M059J (cell line): ENCODE results near the gene COA7. TPM values are rescaled to one million over a fixed set of nuclear protein-coding genes. Genes with fewer than 3 reads are reported as not detected.
A peak's percentile ranks its signal among the peaks of the same experiment; 100 is the strongest.
"Not testable (repeated sequence)": the region's sequence is repeated elsewhere in the genome, so short reads cannot be mapped to it uniquely, and the experiment has no call there.

Experiments
- DNase-seq: peaks from one replicate; pipeline ENCODE4 v3.0.0-alpha.2; 2012; ENCODE audit warnings: low read depth
- total RNA-seq: library from RNA; depleted of rRNA; stranded (reverse); fragments of >200 nt; shearing (Covaris generic); gene quantifications from 2 replicates; pipeline ENCODE4 v1.2.3, GENCODE V29; 2014

Gene COA7
- total RNA-seq, 1 experiment from 2014 or later = 10.1 TPM

DNA sequence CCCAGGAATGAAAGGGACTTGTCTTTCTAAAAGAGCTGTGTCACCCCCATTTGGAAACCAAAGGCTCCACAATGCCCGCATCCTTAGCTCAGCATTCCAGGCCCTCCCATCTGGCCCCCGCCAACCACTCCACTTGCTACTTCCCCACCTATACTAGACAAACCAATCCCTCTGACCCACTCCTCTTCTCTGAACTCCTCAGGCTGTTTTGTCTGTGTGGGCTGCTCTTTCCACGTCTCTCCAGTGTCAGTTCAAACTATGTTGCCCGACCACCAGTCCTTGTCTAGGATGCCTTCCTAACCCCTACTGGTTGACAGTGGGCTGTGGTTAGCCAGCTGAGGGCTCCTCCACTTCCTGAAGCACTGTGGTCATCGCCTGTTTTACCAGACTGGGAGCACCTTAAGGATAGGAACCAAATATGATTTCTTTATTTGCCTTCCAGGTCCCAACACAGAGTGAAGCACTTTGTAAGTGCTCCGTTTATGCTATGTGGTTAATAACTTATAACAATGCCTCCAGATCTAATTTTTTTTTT, 8.1 kb upstream of the COA7 start:
- no peak for DNase-seq

DNA sequence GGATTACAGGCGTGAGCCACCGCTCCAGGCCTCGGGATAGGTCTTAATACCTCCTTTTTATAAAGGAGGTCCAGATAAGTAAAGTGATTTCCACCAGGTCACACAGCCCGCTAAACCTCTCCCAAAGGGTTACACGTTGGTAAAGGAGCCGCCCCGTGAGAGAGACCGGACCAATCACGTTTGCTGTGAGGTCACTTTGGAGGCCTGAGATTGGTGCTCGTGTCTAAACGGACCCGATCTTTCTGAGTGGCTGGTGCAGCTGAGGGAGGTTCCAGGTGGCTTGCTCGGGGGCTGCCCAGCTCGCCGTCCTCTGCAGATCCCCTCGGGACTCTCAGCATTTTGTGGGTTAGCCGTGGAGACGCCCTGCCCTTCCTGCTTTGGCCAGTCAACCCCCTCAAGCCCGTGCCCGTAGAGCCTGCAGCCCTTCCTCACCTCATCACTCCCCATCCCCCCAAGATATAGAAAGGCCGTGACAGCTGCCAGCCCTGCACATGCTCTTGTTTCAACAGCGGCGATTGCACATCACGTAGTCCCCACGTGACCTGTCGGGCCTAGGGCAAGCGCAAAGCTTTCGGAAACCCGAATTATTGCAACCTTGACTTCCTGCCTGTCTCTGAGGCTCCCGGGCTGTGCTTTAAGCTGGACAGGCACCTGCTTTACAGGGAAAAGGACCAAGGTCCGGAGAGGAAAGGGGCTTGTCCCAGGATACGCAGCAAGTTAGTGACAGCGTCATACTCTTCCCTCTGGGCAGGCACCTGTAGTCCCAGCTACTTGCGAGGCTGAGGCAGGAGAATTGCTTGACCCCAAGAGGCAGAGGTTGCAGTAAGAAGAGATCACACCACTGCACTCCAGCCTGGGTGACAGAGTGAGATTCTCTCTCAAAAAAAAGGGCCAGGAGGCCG, 5.0 kb upstream of the COA7 start:
- DNase-seq = peak; percentile 79

DNA sequence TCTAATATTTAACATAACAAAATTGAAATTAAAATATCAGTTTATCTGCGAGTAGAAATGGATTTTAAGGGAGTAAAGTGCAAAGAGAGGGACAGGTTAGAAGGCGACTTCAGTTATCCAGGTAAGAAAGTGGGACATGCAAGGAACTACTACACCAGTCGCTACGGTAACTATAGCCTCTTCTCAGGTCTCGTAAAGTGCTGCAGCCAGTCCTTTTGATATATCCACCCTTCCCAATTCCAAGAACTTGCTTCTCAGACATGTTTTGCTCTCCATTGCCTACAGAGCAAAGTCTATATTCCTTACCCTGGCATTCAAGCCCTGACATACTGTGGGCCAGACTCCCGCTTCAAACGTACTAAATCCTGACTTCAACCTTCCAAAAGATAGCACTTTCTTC, 2.5 kb downstream of the COA7 start:
- no peak for DNase-seq

- no peak for DNase-seq
These were observed 4.3 kb downstream of the COA7 start for GRCh38 chr1:52693843-52694242.

DNA sequence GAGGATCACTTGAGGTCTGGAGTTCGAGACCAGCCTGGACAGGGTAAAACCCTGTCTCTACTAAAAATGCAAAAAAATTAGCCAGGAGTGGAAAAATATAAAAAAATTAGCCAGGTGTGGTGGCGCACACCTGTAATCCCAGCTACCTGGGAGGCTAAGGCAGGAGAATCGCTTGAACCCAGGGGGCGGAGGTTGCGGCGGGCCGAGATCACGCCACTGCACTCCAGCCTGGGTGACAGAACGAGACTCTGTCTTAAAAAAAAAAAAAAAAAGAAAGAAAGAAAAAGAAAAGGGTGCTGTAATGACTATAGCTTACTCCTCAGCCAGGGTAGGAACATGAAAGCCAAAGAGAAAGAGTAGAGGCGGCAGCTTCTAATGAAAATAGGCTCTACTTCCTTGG, 4.8 kb downstream of the COA7 start:
- DNase-seq = not testable (repeated sequence)

DNA sequence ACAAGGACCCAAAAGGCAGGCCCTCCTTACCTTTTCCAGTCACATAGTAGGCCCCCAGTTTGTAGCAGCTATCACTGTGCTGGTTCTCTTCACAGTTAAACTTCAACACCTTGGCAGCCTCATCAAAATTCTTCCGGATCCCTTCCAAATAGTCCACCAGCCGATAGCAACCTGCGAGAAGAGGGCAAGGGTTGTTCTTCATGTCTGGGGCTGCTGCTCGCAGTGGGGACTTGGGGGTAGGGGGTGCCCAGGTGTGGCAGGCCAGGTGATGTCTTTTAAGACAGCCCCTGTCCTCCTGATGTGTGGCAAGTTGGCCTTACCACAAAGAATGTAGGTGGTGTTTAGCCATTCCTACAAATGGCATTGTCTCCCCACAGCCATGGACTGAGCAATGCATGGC, 5.5 kb downstream of the COA7 start:
- no peak for DNase-seq

DNA sequence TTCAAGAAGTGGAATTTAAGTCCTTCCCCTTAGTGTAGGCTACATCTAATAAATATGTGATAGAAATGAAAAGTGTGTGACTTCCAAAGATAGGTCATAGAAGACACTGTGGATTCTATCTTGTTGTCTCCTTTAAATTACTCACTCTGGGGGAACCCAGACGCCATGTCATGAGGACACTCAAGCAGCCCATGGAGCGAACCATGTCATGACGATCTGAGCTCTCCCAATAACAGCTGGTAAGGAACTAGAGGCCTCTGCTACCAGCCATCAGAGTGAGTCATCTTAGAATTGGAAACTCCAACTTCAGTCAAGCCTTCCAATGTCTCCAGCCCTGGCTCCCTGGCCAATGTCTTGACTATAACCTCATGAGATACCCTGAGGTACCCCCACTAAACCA, 6.3 kb downstream of the COA7 start:
- no peak for DNase-seq

DNA sequence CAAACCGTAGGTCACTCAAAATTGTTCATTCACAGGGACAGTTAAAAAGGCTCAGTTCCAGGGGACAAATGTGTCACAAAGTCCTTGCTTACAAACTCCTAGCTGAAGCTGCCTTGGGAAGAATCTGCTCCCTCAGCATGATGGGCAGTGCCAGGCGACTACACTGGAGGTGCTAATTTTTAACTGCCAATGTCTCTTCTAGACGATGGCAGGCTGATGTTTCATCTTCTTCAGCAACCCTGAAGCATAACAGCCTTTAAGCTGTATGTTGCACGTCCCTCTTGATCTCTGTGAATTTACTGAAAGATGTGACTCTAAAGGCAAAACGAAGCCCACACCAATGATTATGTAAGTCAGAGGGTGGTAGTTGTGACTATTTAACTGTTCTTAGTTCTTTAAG, 11.3 kb downstream of the COA7 start:
- no peak for DNase-seq

- peak; percentile 64 for DNase-seq
These were observed 11.8 kb downstream of the COA7 start for GRCh38 chr1:52686261-52686751.

GRCh38 chr1:52684545-52684944, 13.6 kb downstream of the COA7 start:
- DNase-seq = no peak

DNA sequence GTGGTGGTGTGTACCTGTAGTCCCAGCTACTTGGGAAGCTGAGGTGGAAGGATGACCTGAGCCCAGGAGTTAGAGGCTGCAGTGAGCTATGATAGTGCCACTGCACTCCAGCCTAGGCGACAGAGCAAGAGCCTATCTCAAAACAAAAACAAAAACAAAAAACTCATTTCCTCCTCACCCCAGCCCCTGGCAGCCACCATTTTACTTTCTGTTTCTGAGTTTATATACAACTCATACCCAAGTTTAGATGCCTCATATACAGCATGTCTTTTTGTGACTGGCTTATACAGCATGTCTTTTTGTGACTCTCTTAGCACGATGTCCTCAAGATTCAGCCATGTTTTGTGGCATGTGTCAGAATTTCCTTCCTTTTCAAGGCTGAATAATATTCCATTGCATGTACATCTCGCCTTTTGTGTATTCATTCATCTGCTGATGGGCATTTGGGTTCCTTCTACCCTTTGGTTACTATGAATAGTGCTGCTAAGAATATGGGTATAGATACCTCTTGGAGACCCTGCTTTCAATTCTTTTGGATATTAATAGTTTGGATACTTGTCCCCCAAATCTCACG, 14.7 kb downstream of the COA7 start:
- DNase-seq = no peak

- DNase-seq = no peak
These were observed 17.0 kb downstream of the COA7 start for GRCh38 chr1:52681136-52681535.

- no peak for DNase-seq
These were observed 17.8 kb downstream of the COA7 start for GRCh38 chr1:52680353-52680752.

- no peak for DNase-seq
These were observed 18.6 kb downstream of the COA7 start for GRCh38 chr1:52679498-52679897.

DNA sequence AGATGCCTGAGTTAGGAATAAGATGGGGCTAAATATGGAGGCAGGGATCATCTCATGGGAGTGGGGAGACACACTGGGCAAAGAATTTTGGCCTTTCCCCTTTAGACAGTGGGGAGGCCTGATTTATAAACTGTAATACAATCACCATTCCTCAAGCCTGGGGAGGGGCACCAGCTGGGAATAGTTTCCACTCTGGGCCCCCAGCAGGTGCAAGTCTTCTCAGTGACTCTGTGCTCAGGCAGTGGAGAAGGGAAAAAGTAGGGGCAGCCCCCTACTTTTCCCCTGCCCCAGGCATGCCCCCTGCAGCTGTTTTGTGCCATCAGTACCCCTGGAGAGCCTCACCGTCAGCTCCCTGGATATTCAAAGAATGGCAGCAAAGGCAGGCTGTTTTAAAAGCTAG, 19.1 kb downstream of the COA7 start:
- DNase-seq = no peak

GRCh38 chr1:52677076-52677806, 20.9 kb downstream of the COA7 start:
- no peak for DNase-seq

GRCh38 chr1:52676249-52676903, 21.8 kb downstream of the COA7 start:
- no peak for DNase-seq

DNA sequence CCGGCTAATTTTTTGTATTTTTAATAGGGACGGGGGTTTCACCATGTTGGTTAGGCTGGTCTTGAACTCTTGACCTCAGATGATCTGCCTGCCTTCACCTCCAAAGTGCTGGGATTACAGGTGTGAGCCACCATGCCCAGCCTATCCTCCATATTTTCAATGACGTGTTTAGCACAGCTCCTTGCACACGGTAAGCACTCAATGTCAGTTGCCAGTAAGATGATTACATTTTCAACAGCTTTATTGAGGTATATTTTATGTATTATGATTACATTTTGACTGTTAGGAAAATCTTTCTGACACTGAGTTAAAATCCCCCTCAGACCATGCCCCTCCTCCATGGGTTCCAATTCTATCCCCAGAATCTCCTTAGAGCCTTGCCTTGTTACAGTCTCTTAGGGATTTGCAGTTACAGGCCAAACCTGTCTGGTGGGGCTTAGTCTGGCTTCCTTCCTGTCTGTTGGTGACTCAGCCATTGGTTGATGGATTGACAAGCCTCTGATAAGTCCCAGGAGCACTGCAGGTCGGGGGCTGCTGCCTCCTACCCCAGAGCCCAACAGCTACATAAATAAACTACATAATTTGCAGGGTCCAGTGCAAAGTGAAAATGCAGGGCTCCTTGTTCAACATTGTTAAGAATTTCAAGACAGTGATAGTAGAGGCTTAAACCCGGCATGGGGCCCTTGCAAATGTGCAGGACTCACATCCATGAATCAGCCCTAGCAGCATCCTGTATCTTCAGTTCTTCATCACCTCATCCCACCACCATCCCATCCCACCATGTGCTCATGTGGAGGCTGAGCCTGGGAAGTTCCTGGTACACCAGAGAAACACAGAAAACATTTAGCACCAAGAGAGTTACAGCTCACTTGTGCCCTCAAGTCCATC, 23.4 kb downstream of the COA7 start:
- DNase-seq = peak; percentile 45

DNA sequence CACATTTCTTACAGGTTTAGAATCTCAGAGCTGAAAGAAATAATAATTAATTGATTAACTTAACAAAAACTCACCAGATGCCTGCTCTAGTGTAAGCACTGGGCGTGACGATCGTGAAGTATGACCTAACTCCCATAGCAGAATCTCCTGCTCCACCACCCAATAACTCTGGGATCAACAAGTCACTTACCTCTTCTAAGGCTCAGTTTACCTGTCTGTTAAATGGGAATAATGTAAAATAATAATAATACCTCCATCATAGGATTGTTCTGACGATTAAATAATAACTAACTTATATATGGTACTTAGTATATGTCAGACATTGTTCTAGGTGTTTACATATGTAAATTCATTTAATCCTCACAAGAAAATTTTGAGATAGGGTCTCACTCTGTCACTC, 24.6 kb downstream of the COA7 start:
- DNase-seq = no peak

DNA sequence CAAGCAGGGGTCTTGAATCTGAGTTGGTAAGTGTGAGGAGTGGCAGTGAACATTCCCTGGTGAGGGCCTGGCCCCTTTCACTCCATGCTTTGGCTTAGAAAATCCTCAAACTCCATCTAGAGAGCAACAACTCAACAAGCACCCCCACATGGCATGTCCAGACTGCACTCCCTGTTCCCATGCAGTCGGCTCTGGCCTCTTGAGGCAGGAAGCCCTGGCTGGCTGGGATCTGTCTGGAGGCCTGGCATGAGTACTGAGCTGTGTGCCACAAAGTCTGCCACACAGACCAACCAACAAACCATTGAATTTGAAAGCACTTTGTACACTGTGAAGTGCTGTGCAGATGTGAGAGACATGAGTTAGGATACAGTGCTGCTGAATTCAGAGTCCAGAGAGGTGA, 25.2 kb downstream of the COA7 start:
- DNase-seq = no peak

GRCh38 chr1:52670604-52671003, 27.5 kb downstream of the COA7 start:
- DNase-seq = no peak
